ENCODE results near the gene KCNG4.

- no peak for TF ChIP-seq EZH2phosphoT487 (IDR thresholded peaks at IDR 0.05)
- no peak for TF ChIP-seq CTCF (IDR thresholded peaks at IDR 0.05)
- TF ChIP-seq EZH2 (IDR thresholded peaks at IDR 0.05), result no peak
These were observed 21.1 kb upstream of the KCNG4 start for GRCh38 chr16:84260766-84261554.

All from neural progenitor cell (in vitro differentiated cells).